ENCODE results near the gene PCLO.
"Not testable (repeated sequence)": the region's sequence is repeated elsewhere in the genome, so short reads cannot be mapped to it uniquely, and the experiment has no call there.

Gene PCLO

DNA sequence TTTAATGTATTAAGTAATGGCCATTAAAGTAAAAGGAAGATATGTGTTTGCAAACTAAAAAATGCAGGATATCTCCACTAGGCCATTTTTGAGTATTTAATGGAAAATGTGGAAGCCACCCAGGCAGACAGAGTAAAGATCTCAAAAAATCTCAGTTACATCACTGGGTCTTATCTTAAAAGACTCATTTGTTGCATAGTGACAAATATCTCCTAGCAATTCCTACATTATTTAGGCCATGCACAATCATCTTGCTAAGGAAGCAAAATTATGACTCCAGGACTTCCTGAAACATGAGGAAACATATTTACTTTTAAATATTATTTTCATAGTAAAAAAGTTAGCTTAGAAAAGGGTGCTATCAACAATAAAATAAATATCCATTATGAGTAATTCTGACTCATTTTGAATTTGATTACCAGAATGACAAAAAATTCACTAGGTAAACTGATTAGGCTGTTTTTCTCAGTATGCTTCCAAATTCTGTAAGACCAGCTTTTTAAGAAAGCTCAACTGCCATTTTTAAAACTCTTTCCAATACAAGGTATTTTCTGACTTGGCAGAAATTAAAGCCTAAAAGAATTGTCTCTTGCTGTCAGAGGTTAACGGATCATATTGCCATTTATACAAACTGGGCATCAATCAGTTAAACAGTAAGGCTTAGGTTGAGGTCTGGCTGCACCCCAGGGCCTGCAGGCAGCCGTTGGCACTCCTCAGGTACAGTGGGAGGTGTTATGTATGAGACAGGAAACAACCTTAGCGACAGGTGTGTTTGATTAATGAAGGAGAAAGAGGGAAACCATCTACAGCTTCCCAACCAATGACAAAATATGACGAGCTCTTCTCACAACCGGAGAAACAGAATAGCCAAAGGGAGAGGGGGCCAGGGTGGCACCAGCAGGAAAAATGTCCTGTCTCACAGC, 31.8 kb downstream of the PCLO start:
- DNase-seq (ENCODE audit: low read depth in 2 of 2), result no peak

DNA sequence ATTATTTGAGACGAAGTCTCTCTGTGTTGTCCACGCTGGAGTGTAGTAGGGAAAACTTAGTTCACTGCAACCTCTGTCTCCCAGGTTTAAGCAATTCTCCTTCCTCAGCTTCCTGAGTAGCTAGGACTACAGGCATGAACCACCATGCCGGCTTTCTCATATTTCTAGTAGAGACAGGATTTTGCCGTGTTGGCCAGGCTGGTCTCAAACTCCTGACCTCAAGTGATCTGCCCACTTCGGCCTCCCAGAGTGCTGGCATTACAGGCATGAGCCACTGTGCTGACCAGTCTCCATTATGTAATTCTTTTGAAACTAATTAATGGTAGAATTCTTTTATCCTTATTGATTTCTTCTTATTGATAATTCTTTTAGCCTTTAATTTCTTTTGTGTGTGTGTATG, 32.5 kb downstream of the PCLO start:
- DNase-seq (ENCODE audit: low read depth in 2 of 2), result no peak

GRCh38 chr7:83119494-83119893, 43.2 kb downstream of the PCLO start:
- DNase-seq (ENCODE audit: low read depth in 2 of 2), result no peak

DNA sequence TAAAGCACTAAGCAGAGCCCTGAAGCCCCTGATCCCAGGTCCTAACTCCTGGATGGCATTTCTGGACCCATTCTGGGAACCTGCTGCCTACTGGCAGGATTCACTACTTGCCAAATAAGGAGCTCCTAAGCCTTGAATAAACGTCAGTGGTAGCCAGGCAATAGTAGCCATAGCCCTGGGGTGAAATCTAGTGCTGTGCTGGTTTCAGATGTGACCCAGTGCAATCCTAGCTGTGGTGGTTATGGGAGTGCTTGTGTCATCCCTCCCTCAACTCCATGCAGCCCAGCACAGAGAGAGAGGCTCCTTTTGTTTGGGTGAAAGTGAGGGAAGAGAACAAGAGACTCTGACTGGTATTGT, 43.7 kb downstream of the PCLO start:
- no peak for DNase-seq (ENCODE audit: low read depth in 2 of 2)

- no peak for DNase-seq (ENCODE audit: low read depth in 2 of 2)
These were observed 44.2 kb downstream of the PCLO start for GRCh38 chr7:83118347-83119025.

GRCh38 chr7:83117466-83117865, 45.2 kb downstream of the PCLO start:
- DNase-seq (ENCODE audit: low read depth in 2 of 2), result no peak

DNA sequence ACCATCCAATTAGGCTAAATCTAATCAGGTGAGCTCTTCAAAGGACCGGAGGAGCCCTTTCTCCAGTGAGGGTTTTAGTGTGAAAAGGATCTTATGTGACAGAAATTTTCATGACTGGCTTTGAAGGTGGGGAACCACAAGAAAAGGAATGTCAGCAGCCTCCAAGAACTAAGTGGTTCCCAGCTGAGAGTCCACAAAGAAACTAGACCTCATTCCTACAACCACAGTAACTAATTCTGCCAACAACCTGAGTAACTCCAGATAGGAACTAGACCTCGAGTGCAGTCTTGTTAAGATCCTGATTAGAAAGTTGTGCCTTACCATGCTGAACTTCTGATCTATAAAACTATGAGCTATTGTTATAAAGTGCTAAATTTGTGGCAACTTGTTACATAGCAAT, 51.3 kb downstream of the PCLO start:
- no peak for DNase-seq (ENCODE audit: low read depth in 2 of 2)

DNA sequence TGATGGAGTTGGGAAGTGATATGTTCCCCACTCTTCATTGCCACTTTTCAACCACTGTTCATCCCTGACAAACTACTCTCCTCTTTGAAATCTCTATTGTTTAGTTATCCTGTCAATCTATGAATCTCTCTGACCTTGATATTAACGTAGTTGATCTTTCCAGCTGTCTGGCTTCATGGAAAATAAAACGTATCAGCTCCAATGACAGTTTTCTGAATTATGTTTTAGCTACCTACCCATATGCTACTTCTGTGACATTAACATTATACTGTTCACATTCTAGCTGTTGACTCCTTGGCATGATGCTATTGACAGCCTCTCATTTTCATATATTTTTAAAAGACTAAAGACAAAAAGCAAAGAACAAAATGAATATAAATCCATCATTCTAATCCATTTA, 53.3 kb downstream of the PCLO start:
- no peak for DNase-seq (ENCODE audit: low read depth in 2 of 2)

DNA sequence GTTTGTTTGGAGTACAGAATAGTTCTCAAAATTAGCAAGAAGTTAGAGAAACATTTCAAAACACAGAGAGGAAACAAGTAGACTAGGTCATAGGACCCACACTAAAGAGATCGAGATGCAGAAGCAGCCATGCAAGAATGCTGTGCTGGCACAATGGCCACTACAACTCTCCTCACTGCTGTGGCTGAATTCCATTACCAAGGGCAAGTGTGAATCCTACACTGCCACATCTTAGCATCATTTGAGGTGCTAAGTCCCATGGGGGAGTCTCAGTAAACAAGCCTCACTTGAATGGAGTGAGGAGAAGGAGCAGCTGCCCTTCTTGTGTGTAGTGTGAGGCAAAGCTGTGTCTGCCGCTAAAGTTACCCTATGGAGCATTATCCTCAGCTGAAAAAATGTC, 56.7 kb downstream of the PCLO start:
- DNase-seq (ENCODE audit: low read depth in 2 of 2), result no peak

DNA sequence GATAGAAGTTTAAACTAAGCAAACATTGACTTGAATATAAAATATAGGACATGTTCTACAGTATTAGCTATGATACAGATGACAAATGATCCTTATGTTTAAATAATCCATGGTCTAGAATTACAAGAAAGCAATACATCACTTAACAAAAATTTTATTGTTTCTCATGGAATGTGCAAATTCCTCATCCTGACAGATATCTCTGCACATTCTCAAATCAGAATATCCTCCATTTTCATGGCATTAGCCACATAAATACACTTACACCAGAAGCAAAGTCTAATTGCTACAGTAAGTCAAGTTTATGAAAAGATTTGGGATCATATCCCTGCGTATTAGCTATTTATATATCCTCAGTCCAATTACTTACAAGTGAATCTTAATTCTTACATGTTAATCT, 57.6 kb downstream of the PCLO start:
- no peak for DNase-seq (ENCODE audit: low read depth in 2 of 2)

DNA sequence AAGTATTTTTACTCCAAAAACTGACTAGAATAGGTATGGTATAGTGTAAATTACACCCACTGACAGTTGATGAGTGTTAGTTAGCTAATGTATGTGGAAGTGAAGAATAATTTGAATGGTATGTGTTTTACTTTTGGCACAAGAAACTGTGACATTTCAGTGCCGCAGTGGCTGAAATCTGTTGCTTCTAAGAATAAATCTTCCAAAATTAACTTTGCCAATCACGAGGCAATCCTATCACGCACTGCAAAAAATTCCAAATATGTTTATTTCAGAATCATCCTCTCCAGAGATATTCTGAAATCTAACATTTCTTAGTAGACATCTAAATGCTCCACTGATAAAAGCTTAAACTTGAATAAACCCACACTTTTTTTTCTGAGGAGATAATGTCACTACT, 61.2 kb downstream of the PCLO start:
- no peak for DNase-seq (ENCODE audit: low read depth in 2 of 2)

GRCh38 chr7:83096065-83096580, 66.6 kb downstream of the PCLO start:
- DNase-seq (ENCODE audit: low read depth in 2 of 2), result no peak

DNA sequence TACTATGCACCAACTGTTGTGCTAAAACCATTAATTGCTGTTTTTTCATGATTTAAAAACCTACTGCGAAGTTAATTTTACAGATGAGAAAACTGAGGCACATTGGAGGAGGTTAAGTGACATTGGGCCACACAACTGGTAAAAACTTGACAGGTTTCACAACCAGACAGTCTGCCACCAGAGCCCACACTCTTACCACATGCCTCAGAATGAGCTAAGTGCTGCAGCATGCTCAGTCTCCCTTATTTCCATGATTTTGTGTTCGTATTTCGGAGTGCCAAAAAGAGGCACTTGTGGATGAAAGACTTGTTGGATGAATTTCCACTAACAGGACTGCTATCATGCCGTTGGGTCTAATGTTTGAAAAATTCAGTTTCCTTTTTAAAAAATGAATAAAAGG, 77.4 kb downstream of the PCLO start:
- DNase-seq (ENCODE audit: low read depth in 2 of 2), result no peak

DNA sequence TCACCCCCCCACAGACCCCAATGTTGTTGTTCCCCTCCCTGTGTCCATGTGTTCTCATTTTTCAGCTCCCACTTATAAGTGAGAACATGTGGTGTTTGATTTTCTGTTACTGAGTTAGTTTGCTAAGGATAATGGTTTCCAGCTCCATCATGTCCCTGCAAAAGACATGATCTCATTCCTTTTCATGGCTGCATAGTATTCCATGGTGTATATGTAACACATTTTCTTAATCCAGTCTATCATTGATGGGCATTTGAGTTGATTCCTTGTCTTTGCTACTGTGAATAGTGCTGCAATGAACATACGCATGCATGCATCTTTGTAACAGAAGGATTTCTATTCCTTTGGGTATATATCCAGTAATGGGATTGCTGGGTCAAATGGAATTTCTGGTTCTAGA, 82.8 kb downstream of the PCLO start:
- not testable (repeated sequence) for DNase-seq (ENCODE audit: low read depth in 2 of 2)

DNA sequence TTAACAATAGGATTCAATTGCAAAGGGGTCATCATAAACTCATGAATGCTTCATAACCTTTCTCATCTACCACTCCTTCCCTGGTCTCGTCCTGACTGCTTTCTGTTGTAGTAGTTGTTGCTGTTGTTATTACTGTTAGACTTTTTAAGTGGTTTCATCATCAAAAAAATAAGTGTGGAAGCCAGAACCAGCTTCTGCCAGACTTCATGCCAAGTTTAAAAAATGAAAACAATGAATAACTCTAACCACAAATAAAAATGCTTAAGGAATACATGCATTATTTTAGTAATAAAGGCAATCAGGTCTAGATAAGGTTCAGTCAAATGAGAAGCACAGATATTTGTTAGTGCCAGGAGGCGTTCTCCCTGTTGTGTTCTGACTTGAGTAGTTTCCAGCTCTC, 85.4 kb downstream of the PCLO start:
- DNase-seq (ENCODE audit: low read depth in 2 of 2), result no peak

DNA sequence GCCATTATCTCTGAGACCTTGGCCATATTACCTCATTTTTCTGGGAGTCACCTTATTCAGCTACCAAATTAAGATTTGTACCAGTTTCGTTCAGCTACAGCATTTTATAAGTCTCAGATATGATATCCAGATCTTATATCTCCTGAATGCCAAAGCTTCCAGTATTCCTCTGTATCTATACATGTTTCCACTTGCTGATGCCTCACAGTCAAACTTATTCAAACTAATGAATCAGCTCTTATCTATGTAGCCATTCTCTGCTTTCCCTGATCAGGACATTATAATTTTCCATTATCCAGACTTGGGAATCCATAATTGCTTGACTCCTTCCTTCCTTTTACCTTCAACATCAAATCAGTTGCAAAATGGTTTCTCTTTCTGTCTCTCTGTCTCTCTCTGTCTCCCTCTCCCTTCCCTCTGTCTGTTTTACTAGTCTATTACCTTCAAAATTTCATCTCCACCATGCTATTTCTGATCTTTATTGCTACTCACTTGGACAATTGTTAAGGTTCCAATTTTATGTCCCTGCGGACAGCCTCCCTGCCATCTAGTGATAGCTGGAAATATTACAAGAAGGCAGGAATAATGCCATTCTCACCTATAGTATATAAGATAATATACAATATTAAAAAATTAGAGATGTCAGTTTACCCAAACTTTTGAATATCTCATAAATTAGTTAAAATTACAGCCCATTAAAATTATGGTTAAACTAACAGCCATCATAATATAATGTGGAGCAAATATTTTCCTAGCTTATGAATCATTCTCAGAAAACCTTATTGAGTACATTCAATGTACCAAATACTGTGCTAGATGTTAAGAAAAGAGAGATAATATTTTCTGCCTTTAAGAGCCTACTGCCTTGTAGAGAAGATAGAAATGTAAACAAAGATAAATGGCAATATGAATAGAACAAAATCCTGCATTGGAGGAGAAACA, 89.8 kb downstream of the PCLO start:
- DNase-seq (ENCODE audit: low read depth in 2 of 2), result no peak

DNA sequence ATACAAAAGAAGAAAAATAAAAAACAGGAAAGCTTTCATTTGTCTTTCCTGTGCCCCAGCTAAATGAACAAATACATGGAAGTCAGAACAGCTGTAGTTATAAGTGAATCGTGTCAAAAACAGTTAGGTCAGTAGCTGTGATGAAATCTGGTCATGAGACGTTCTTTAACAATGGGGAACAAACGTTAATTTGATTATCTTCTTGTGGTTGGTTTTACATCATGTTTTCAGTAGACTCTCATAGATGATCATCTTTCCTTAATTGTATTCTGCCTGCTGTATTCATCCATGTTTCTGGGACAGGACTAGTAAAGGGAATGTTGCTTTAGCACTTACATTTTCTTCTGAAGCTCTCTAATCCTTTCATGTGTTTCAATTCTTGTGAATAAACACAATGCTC, 97.0 kb downstream of the PCLO start:
- no peak for DNase-seq (ENCODE audit: low read depth in 2 of 2)

GRCh38 chr7:83060218-83060617, 102.5 kb downstream of the PCLO start:
- no peak for DNase-seq (ENCODE audit: low read depth in 2 of 2)

GRCh38 chr7:83058667-83059066, 104.0 kb downstream of the PCLO start:
- DNase-seq (ENCODE audit: low read depth in 2 of 2), result no peak

GRCh38 chr7:83055197-83055596, 107.5 kb downstream of the PCLO start:
- no peak for DNase-seq (ENCODE audit: low read depth in 2 of 2)

GRCh38 chr7:83054472-83054871, 108.2 kb downstream of the PCLO start:
- DNase-seq (ENCODE audit: low read depth in 2 of 2), result no peak

- no peak for DNase-seq (ENCODE audit: low read depth in 2 of 2)
These were observed 108.7 kb downstream of the PCLO start for GRCh38 chr7:83053965-83054364.

Data from stimulated activated CD8-positive, alpha-beta memory T cell treated with anti-CD3 and anti-CD28 coated beads, Interleukin-2, amount 100 ng/mL, for 1 hour (primary cell).